Measurements from ENCODE around the gene KRTAP10-11.

KRTAP10-11 gene

DNA sequence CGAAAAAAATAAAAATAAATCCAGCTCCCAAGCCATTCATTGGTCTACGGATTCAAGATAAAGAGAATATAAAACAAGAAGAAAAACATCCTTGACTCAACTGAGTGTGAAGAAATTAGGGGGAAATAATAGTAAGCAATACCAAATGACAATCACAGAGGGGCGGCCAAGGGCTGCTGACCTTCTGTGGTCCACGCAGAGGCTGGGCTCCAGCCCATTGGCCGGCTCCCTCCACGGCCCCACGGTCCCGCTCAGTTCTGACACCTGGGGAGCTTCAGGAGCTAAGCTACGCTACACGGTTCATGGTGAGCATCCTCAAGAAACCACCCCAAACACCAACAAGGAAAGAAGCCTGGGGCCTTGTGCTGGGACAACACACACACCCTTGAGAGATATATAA, 50.4 kb downstream of the KRTAP10-11 start:
- DNase-seq (ENCODE audit: low spot score): no peak
